HG03108 (cell line): Measurements from ENCODE around the gene NCAM1.
"Not testable (repeated sequence)": the region's sequence is repeated elsewhere in the genome, so short reads cannot be mapped to it uniquely, and the experiment has no call there.

Experiments used
- ATAC-seq: cut with Tn5 transposase; IDR thresholded peaks from one replicate; pipeline ENCODE4 v1.9.1; 2021; ENCODE audit warnings: moderate library complexity; ENCODE audit not compliant: unreplicated experiment

The NCAM1 gene

DNA sequence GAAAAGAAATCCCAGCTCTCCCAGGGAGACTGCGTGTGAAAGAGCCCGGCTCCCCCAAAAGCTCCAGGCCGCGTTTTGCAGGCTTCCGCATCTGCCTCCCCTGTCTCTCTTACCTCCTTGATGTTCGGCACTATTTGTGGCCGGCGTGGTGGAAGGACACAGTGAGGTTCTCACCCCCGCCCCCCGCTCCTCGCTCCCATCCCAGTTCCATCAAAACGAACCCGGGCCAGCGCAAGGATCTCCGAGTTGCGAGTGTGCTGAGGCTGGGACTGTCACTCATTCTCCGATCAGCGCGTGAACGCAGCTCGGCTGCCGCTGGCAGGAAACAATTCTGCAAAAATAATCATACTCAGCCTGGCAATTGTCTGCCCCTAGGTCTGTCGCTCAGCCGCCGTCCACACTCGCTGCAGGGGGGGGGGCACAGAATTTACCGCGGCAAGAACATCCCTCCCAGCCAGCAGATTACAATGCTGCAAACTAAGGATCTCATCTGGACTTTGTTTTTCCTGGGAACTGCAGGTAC, at the start of gene NCAM1:
NCAM1 (plus strand) TSS at position 275 of the 523 bp plus-strand sequence.
- ATAC-seq = no peak

DNA sequence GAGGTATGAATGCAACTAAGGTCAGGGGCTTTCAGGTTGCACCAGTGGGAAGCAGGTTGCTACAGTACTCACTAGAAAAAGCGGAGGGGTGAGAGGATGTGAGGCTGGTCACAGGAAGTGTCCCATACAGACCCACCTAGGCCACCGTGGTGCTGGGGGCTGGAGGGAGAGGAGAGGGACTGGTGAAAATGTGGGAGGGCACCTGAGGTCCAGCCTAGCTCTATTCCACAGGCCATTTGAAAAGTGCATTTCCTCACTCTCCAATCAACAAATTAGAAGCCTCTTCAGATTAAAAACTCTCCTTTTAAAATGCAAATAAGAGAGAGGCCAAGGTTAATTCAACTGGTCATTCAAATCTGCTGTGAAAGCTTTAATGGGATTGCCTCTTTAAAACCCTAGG, 38.6 kb upstream of the NCAM1 start:
- no peak for ATAC-seq

GRCh38 chr11:112924836-112925235, 36.4 kb upstream of the NCAM1 start:
- not testable (repeated sequence) for ATAC-seq

DNA sequence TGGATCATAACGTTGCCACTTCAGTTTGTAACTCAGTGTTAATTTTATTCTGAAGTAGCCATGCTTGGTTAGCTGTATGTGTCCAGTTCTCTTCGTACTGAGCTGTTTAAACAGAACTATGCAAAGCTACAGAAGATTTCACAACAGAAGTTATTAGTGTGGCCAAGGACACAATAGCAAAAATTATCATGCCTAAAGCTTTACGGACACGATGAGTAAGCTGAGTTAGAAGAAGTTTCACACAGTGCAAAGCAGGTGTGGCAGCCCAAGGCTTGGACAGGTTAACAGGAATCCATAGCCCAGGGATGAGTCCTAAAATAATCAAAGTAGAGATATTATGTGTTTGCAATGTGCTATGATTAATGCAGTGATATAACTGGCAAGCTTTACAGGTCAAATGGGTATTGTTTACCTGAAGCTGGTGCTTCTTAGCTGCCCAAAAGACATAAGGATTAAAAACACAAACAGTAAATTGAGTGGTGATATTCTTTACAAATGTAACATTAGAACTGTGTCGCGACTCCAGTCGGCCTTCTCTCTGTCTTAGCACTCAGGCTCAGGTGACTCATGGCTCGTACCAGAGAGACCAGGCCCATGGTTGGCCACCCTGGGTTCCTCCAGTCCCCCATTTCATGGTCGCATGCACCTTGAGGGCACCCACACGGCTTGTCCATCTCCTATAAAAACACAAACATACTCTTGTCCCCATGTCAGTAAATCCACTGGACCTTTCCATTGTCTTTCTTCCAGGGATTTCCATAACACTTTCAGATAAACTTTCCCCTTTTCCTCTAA, 35.5 kb upstream of the NCAM1 start:
- ATAC-seq = no peak

GRCh38 chr11:112928136-112928535, 33.1 kb upstream of the NCAM1 start:
- no peak for ATAC-seq

- ATAC-seq = no peak
Observed at GRCh38 chr11:112929432-112929831, 31.8 kb upstream of the NCAM1 start.

DNA sequence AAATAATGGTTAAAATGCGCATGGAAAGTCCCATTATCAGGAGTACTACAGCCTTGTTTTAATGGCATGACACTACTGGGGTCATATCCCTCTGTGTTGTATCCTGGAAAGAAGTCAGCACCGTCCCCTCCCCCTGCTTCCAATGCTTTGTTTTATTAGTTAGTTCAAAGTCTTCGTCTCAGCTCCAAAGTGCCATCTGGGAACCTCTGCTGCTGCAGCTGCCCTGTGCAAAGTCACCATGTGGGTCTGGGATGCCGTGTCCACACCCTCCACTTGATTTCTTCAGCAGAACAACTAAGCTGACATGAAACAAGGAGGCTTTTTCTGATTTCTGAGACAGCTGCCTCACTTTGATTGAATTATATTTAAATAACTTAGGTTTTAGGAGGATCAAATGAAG, 29.5 kb upstream of the NCAM1 start:
- no peak for ATAC-seq

DNA sequence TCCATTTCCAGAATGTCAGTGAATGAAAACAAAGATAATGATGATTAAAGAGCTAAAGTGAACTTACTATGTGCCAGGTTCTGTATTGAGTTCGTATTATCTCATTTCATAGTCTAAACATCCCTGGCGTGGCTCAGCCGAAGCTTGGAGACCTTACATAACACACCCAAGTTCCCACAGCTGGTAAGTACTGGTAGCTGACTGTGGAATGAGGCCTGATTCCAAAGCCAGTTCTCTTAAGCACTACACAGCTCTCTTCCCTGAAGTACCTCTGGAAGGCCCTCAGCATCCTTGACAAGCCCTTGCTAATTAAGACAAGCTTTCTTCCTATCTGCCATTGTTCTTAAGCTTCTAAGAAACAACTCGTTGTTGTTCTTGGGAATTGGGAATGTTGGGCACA, 28.6 kb upstream of the NCAM1 start:
- ATAC-seq = no peak

DNA sequence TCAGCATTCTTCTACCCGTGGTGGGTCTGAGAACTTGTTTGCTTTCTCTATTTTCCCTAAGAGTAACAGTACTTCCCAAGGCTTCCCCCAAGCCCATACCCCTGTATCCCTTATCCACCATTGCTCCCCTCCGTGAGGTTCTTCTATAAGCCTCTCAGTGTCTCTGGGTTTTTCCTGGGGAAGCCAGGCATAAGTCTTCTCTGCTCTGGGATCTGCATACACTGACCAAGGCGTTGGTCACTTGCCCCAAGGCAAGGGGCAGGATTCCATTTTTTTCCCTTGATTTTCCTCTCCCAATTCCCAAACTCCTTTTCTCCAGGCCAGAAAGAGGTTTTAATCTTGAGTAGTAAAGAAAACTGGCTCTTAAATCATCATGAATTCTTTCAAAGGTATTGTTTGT, 27.2 kb upstream of the NCAM1 start:
- no peak for ATAC-seq

GRCh38 chr11:112941104-112941503, 20.1 kb upstream of the NCAM1 start:
- ATAC-seq = no peak

- ATAC-seq = no peak
Observed at GRCh38 chr11:112942966-112943643, 18.1 kb upstream of the NCAM1 start.

DNA sequence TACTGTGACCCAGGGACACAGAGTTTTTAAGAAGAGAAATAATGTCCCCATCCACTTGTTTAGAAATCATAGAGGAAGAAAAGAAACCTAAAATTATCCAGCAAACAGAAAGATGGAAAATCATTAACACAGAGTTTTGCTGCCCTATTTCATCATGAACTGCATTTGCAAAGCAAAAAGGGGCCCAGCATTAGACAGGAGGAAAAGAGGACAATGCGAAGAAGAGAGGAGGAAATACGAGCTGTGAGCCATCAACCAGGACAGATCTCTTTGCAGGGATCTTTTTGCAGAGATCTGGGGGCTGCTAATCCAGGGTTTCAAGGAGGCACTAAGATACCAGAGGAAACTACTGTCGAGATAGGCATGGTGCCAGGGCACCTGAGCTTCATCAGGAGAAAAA, 14.4 kb upstream of the NCAM1 start:
- ATAC-seq = no peak

DNA sequence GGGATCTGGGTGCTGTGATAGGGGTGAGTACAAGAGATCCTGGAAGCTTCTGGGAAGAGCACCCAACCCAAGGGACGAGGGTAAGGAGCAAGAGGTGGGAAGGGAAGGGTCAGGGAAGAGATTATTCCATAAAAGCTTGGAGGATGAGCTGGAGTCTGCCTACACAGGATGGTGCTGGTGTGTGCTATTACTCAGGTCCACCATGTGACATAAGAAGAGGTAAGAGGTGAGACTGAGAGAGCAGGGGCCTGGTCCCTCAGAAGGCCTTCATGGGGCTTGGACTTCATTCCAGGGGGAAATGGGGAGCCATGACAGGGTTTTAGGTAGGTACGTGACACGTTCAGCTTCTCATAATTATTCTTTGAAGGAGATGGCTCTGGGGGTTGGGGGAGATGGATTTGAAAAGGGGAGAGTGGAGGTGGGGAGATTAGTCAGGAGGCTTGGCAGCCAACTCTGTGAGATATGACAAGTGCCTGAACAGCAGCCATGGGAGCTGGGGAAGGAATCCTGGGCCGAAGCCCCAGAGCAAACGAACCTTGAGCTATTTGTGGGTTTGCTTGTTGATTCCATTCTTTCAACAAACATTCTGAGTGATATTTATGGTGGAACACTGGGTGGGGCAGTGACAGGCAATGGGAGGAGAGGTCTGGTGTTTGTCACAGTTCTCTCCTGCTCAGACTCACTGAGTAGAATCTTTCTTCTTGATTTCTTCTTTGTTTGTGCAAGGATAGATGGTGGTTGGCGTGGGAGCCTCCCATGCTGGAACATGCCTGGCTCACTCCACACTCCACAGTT, 11.2 kb upstream of the NCAM1 start:
- no peak for ATAC-seq

DNA sequence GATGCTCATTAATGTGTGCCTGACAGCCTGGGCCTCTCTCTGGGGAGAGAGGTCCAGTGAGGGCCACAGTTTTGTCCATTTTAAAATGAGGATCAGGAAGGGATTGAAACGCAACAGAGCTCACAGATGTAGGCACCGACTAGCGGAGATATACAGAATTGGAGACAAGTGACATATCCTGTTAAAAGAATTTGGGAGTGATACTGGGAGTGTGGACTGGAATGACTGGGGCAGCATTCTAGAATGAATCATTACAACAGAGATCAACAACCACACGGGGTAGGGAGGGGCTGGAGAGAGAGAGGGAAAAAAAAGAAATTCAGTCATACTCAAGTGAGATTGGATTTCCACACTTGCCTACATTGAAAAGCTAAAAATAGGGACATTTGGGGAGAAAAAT, 2.5 kb upstream of the NCAM1 start:
- ATAC-seq = no peak

- ATAC-seq = no peak
Observed at GRCh38 chr11:112961751-112962578, 745 bp downstream of the NCAM1 start.

DNA sequence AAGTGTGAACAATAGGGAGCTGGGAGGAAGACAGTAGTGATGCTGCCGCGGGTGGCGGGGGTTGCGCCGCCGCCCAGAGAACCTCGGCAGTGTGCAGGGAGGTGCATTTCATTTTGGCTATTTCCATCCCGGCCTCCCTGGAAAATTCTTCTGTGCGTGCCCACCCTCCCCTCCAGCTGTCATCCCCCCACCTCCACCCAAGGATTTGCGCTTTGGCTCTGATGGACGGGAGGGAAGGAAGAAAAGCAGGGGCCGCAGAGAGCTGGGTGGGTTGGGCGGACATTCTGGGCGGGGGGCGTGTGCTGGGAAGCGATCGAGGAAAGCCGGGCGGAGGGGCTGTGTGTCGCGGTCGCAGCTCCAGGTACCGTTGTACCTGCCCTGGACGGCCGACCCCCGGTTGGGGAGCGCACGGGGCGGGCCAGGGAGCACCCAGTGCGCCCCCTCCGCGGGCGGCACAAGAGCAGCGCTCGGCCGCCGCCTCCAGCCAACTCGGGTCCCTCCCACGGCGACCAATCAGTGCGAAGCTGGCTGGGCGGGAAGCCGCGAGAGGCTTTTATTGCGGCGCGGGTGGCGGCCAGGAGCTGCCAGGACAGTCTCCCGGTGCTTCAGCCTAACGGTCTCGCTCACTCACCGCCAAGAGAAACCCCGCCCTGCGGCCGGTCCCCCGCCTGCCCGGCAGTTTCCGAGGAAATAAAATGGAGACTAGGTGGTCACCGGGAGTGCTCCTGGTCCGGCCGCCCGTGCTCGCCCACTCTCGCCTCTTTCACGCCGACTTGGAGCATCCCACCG, 1.6 kb downstream of the NCAM1 start:
- no peak for ATAC-seq

- ATAC-seq = no peak
Observed at GRCh38 chr11:112963368-112963955, 2.2 kb downstream of the NCAM1 start.

DNA sequence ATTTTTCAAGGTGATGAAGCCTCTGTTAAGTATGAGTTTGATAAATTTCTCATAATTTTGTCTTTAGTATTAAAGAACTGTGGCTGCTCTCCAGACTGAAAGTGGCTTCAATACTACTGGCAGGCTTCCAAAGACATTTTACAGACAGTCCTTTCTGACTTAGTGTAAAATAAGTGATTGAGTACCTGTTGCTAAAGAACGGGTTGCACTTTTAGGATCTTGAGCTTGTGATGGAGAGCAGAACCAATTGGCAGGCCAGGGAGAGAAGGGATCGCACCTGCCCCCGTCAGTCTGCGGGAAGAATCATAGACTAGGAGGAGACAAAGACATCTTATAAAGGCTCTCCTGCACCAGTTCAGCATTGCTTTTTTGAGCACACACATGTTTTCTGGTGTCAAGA, 4.4 kb downstream of the NCAM1 start:
- ATAC-seq = no peak

DNA sequence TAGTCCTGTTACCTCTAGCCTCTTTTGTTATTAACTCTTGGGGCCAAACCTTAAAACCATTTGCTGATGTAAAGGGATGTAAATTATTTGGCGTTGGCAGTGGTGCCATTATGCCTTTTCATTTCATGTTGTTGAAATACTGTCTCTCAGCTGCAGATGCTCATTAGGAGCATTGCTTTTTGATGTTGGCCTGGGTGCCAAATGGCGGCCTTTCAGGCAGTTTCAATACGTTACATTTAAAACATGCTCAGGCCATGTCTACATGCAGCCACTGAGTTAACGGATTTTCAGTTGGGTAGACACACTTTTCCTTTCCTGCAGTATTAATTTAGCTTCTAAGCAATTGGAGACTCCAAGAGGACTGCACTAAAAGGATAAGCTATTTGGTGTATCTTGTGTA, 5.3 kb downstream of the NCAM1 start:
- ATAC-seq = no peak
